ENCODE results near the gene SPATC1L. TPM values are rescaled to one million over a fixed set of nuclear protein-coding genes. Genes with fewer than 3 reads are reported as not detected.
"Not testable (repeated sequence)": the region's sequence is repeated elsewhere in the genome, so short reads cannot be mapped to it uniquely, and the experiment has no call there.

The SPATC1L gene
- total RNA-seq, 2 donors from 2014 or later = 4.4 to 9.6 TPM

DNA sequence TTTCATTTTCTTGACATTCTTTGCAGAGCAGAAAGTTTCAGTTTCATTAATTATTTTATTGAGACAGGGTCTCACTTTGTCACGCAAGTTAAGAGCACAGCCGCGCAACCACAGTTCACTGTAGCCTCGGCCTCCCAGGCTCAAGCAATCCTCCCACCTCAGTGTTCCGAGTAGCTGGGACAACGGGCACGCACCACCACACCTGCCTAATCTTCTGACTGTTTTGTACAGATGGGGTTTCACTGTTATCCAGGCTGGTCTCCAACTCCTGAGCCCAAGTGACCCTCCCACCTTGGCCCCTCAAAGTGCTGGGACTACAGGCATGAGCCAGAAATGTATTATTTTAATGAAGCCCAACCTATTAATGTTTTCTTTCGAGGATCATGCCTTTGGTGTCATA, 3.0 kb upstream of the SPATC1L start:
- ATAC-seq = no peak
- no peak overlapping the region for H3K4me3 ChIP-seq
- H3K36me3 ChIP-seq (replicated peaks in 1 of 2; ENCODE audit: insufficient read depth in 1 of 2, low read depth in 2 of 2) = no peaks in the 10 kb centered on the region
- 83 to 89% methylated on average over 8 of the region's 8 CpGs for WGBS, 2 donors
- H3K9me3 ChIP-seq = no peaks in the 10 kb centered on the region
- peaks cover 7% of the 10 kb centered on the region for H3K4me1 ChIP-seq
- DNase-seq = no peak
- intact Hi-C loops (cut with DNase I) = no loop called here
- no peak for TF ChIP-seq POLR2A (IDR thresholded peaks at IDR 0.05)
- TF ChIP-seq, protein P1, sequence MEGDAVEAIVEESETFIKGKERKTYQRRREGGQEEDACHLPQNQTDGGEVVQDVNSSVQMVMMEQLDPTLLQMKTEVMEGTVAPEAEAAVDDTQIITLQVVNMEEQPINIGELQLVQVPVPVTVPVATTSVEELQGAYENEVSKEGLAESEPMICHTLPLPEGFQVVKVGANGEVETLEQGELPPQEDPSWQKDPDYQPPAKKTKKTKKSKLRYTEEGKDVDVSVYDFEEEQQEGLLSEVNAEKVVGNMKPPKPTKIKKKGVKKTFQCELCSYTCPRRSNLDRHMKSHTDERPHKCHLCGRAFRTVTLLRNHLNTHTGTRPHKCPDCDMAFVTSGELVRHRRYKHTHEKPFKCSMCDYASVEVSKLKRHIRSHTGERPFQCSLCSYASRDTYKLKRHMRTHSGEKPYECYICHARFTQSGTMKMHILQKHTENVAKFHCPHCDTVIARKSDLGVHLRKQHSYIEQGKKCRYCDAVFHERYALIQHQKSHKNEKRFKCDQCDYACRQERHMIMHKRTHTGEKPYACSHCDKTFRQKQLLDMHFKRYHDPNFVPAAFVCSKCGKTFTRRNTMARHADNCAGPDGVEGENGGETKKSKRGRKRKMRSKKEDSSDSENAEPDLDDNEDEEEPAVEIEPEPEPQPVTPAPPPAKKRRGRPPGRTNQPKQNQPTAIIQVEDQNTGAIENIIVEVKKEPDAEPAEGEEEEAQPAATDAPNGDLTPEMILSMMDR (IDR thresholded peaks at IDR 0.05) = no peak
- no peaks in the 10 kb centered on the region for H3K27me3 ChIP-seq
- no peak overlapping the region for H3K27ac ChIP-seq

DNA sequence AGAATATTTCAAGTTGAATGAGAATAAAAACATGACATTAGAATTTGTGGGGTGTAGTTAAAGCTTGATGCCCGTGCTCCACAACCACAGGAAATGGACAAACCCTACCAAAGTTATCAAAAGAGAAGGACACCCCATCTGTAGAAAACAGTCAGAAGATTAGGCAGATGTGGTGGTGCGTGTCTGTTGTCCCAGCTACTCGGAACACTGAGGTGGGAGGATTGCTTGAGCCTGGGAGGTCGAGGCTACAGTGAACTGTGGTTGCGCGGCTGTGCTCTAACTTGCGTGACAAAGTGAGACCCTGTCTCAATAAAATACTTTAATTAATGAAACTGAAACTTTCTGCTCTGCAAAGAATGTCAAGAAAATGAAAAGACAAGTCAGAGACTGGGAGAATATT, 1.5 kb upstream of the SPATC1L start:
- intact Hi-C loops (cut with DNase I) = no loop called here

DNA sequence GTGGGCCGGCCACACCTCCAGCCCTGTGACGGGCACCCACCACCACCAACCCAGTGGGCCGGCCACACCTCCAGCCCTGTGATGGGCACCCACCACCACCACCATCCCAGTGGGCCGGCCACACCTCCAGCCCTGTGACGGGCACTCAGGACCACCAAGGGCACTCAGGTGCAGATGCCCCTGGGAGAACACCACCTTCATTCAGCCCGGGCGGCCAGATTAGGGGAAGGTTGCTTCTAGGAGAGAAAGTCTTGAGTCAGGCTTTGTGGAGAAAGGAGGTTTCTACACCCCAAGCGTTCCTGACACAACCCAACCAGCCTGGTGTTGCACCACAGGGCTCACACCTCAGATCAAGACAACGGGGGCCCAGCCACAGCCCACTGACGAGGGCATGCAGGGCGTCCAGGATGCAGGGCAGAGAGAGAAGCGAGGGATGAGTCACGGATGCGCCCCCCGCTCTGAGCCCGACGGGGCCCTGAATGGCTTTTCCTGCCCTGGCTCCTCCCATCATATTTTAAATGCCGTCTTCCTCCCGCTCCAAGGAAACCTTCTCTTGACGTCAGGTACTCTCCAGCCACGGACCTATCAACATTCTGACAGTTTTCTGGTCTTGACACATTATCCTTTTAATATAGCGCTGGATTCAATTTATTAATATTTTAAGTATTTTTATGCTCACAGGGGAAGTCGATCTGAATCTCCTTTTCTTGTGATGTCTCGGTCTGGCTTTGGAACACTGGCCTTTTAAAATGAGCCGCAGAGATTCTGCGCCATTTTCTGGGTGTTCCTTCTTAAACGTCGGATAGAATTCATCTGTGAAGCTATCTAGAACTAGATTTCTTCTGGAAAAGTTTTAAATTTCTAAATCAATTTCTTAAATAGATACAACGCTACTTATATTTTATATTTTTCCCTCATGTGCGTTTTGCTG, 631 bp upstream of the SPATC1L start:
- H3K36me3 ChIP-seq (replicated peaks in 1 of 2; ENCODE audit: insufficient read depth in 1 of 2, low read depth in 2 of 2) = no peaks in the 10 kb centered on the region
- WGBS, 2 donors = 10 to 30% methylated on average over 17 to 29 of the region's 30 CpGs
- H3K27ac ChIP-seq = peak overlapping the region; percentile 39 to 80 (median 74)
- intact Hi-C loops (cut with DNase I) = no loop called here
- peak overlapping the region in 1 of 2 donors; percentile 37 for H3K4me3 ChIP-seq
- DNase-seq (peak; percentile 81 to 87 (median 85)), ATAC-seq (peak; percentile 72)
- no peaks in the 10 kb centered on the region for H3K27me3 ChIP-seq
- H3K4me1 ChIP-seq = peaks cover 7% of the 10 kb centered on the region
- TF ChIP-seq POLR2A (IDR thresholded peaks at IDR 0.05) = peak in 2 of 3 donors; percentile 14 to 25
- TF ChIP-seq, protein P1 (IDR thresholded peaks at IDR 0.05) = no peak
- no peaks in the 10 kb centered on the region for H3K9me3 ChIP-seq

More for the DNA sequence above, 1.5 kb upstream of the SPATC1L start:
- Histone ChIP-seq H3K4me1 (peaks cover 7% of the 10 kb centered on the region), H3K9me3 (no peaks in the 10 kb centered on the region), H3K36me3 (replicated peaks in 1 of 2; ENCODE audit: insufficient read depth in 1 of 2, low read depth in 2 of 2) (no peaks in the 10 kb centered on the region), H3K27me3 (no peaks in the 10 kb centered on the region), H3K27ac (peak overlapping the region in 1 of 4 donors; percentile 69), H3K4me3 (no peak overlapping the region)
- no peak for ATAC-seq
- TF ChIP-seq, protein P1 (IDR thresholded peaks at IDR 0.05) = no peak
- TF ChIP-seq POLR2A (IDR thresholded peaks at IDR 0.05) = no peak
- WGBS, 2 donors = 77 to 81% methylated on average over 7 of the region's 7 CpGs
- DNase-seq = no peak

DNA sequence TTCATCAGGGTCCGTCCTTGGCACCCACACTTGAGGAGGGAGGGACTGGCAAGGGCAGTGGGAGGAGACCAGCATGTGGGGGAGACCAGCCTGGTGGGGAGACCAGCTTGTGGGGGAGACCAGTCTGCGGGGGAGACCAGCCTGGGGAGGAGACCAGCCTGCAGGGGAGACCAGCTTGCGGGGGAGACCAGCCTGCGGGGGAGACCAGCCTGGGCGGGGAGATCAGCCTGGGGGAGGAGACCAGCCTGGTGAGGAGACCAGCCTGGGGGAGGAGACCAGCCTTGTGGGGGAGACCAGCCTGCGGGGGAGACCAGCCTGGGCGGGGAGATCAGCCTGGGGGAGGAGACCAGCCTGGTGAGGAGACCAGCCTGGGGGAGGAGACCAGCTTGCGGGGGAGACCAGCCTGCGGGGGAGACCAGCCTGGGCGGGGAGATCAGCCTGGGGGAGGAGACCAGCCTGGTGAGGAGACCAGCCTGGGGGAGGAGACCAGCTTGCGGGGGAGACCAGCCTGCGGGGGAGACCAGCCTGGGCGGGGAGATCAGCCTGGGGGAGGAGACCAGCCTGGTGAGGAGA, 836 bp downstream of the SPATC1L start:
- H3K9me3 ChIP-seq; H3K36me3 ChIP-seq (replicated peaks in 1 of 2; ENCODE audit: insufficient read depth in 1 of 2, low read depth in 2 of 2); H3K27ac ChIP-seq; H3K4me1 ChIP-seq; ATAC-seq; H3K4me3 ChIP-seq; H3K27me3 ChIP-seq; DNase-seq; intact Hi-C loops (cut with DNase I): not testable (repeated sequence)
- WGBS, 2 donors = 0 to 41% methylated on average over 1 to 3 of the region's 13 CpGs

DNA sequence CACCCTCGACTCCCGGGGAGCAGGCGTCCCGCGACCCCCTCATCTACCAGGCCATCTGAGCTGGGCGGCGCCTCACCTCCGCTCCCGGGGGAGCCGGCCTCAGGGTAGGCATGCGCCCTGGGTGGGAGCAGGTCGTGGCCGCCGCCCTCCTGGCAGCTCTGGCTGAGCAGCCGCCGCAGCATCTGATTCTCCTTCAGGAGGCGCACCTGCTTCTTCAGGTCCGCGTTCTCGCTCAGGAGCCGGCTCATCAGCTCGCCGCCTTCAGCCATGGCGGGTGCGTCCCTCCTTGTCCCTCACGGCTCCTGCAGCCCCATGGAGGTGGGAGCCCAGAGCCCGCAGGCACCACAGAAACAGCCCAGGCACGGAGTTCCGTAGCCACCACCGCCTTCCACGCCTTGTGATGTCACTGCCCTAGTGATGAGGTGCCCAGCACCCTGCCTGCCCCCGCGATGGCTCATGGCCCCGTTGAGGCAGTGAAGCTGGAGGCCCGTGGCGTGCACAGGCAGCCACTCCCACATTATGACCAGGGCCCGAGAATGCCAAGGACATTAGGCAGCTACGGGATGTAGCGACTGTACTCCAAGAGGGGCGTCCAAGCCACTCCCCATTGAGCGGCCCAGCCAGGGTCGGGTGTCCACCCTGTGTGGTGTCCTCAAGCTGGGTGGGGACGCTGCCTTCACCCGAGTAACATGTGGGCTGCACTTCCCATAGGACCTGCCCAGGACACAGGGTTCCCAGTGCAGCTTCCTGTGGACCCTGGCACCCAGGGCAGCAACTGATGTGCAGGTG, 1.5 kb downstream of the SPATC1L start:
- no peaks in the 10 kb centered on the region for H3K36me3 ChIP-seq (replicated peaks in 1 of 2; ENCODE audit: insufficient read depth in 1 of 2, low read depth in 2 of 2)
- H3K4me1 ChIP-seq = peaks cover 7% of the 10 kb centered on the region
- no peak overlapping the region for H3K4me3 ChIP-seq
- intact Hi-C loops (cut with DNase I) = no loop called here
- H3K27me3 ChIP-seq = no peaks in the 10 kb centered on the region
- TF ChIP-seq POLR2A (IDR thresholded peaks at IDR 0.05) = no peak
- TF ChIP-seq, protein P1 (IDR thresholded peaks at IDR 0.05) = no peak
- H3K27ac ChIP-seq = no peak overlapping the region
- DNase-seq (no peak), ATAC-seq (no peak)
- H3K9me3 ChIP-seq = no peaks in the 10 kb centered on the region
- WGBS, 2 donors = 88 to 94% methylated on average over 20 to 42 of the region's 44 CpGs
